HG02759 (cell line): ENCODE data around the gene CYTIP.
"Not testable (repeated sequence)": the region's sequence is repeated elsewhere in the genome, so short reads cannot be mapped to it uniquely, and the experiment has no call there.

Experiments
- ATAC-seq: cut with Tn5 transposase; IDR thresholded peaks from one replicate; pipeline ENCODE4 v1.9.1; 2021; ENCODE audit warnings: mild to moderate bottlenecking, moderate library complexity; ENCODE audit not compliant: unreplicated experiment

The CYTIP gene

GRCh38 chr2:157427003-157427921 is 16.6 kb downstream of the CYTIP start:
- ATAC-seq: no peak

GRCh38 chr2:157426477-157426994 is 17.4 kb downstream of the CYTIP start:
- no peak for ATAC-seq

DNA sequence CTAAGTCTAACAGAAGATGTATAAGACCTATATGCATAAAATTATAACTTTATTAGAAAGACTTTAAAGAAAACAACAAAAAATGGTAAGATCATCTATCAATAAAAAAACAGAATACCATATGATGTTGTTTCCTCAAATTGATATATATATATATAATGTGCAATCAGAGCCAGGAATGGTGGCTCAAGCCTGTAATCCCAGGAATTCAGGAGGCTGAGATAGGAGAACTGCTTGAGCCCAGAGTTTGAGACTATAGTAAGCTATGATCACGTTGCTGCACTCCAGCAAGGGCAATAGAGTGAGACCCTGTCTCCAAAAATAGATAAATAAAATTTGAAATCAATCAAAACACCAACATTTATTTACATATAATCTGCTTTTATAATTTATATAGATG is 19.5 kb downstream of the CYTIP start:
- ATAC-seq: no peak

GRCh38 chr2:157421964-157422363 is 21.9 kb downstream of the CYTIP start:
- no peak for ATAC-seq

DNA sequence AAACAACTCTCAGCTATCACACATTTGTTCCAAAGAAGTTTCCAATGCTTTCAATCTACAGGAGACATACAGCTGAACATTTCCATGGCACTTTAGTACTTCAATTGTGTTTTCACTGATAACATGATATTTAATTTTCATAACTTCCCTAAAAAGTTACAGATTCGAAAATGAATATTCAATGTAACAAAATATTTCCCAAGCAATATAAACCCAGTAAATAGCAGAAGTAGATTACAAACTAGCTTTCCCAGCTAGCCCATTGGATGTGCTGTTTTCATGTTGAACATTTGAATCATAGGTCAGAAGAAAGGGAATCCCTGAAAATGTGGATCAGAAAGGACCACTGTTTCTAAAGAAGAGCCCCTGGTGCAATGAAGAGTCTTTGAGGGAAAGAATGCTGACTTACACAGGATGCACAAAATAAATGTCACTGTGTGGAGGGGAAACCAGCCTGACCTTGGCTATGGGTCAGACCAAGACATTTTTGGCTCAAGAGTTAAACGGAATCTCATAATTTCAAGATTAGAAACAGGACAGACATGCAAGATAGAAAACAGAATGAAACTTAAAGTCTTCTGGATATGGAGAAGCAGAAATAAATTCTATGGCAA is 22.5 kb downstream of the CYTIP start:
- no peak for ATAC-seq

DNA sequence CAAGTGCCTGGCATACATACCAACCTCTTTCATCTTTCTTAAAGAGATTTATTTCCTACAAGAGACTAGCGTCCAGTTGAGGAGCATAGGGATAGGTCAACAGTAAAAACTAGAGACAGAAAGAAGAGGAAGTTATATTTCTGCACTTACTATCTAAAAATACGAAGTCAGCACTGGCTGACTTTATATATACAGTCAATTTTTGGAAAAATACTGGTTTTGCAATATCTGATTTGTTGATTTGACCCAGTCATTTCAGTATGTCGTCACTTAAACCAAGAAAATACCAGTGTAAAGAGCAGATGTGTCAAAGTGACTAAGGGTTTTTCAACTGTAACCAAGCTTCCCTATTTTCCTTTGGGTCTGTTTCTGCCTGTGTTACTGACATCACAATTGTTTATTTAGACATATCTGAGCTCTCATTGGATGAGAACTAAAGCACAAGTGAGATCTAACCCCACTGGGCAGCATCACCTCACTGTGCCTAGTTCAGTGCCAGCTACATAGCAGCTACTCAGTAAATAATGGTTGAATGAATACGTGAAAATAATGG is 23.0 kb downstream of the CYTIP start:
- ATAC-seq: peak; percentile 72

GRCh38 chr2:157419031-157419575 is 24.8 kb downstream of the CYTIP start:
- no peak for ATAC-seq

- ATAC-seq: no peak
Measured at GRCh38 chr2:157418239-157418641, 25.6 kb downstream of the CYTIP start.

DNA sequence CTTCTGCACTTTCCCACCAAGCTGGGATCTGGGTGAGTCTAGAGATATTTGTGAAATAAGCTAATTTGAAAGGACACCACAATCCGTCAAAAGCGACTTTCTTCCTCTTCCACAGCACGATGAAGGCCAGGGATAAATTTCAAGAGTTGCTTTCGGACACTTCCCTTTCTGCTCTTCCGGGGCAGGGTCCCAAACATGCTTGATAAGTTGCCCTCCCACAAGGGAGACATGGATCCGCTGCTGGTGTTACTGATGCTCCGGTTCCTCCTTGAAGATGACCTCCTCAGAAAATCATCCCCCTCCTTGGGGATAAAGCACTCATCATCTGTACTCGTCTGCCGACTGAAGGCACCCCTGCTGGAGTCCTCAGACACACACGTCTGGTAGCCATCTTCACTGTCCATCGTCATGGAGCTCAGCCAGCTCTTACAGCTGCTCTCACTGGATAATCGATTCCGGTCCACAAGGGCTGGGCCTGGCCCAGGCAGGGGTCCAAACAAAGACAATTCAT is 28.2 kb downstream of the CYTIP start:
- ATAC-seq: no peak

DNA sequence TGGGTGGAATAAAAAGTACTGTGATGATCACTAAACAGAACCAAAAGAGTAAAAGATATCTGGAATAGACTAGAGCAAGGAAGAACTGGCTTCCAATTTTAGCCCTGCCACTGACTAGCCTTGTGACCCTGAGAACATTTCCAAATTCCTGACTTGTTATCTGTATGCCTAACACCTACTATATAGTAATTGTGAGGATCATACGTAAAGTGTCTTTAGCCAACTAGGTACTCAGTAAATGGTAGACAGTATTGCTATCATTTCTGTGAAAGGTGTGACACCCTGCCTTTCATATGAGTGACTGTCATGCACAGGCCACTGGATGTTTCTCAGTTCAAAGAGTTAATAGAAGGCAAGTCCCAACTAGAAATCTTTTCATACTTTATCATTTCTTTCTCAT is 29.8 kb downstream of the CYTIP start:
- peak; percentile 16 for ATAC-seq

DNA sequence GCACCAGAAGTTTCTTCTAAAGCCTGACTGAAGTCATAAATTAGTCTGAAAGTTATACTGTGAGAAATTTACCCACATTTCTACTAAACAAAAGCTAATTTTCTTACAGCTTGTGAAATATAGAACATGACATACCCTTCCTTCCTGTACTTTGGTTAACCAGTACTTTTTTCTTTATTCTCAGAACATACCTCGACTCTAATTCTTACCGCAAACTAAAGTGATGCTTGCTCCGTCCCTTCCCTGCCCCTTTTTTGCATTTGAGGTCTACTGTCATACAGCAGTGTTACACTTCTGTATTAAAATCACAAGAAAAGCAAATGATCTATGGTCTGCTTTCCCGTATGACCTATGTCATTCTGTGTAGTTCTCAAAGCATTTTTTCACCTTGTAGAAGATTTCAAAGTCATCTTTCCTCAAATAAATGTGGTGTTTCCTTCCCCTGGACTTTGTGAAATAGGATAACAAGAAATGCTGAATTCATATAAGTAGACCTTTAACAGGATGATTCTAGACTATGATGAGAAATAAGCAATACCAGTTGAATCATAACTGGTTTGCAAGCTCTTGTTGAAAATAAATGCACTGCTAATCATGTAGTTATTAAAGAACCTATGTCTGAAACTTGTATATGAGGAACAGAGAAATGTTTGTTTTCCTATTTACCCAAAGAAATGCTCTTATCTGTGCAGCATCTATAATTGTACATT is 30.4 kb downstream of the CYTIP start:
- peak; percentile 88 for ATAC-seq

GRCh38 chr2:157411624-157412336 is 32.1 kb downstream of the CYTIP start:
- no peak for ATAC-seq

DNA sequence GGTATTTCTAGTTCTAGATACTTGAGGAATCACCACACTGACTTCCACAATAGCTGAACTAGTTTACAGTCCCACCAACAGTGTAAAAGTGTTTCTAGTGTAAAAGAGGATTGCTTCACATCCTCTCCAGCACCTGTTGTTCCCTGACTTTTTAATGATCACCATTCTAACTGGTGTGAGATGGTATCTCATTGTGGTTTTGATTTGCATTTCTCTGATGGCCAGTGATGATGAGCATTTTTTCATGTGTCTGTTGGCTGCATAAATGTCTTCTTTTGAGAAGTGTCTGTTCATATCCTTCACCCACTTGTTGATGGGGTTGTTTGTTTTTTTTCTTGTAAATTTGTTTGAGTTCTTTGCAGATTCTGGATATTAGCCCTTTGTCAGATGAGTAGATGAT is 38.5 kb downstream of the CYTIP start:
- not testable (repeated sequence) for ATAC-seq

- ATAC-seq: peak; percentile 98
Measured at GRCh38 chr2:157404363-157404762, 39.5 kb downstream of the CYTIP start.

GRCh38 chr2:157402801-157403485 is 40.9 kb downstream of the CYTIP start:
- not testable (repeated sequence) for ATAC-seq

GRCh38 chr2:157395811-157396210 is 48.1 kb downstream of the CYTIP start:
- ATAC-seq: no peak

GRCh38 chr2:157394928-157395327 is 49.0 kb downstream of the CYTIP start:
- no peak for ATAC-seq

DNA sequence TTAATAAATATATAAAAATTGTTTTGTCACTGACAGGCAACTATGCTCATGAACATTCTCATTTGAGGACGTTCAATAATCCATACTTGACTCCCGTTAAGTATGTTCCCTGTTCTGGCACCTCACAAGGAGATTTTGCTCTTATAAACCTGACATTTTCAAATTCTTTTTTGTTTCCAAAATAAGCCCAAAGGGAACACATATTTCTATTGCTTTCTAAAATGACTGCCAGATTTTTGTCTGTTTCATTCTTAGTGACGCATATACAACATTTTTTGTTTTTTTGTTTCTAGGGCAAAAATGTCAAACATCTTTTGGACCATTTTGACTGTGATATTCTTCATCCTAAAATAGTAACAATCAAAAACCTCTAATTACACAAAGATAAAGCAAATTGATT is 50.5 kb downstream of the CYTIP start:
- ATAC-seq: no peak

DNA sequence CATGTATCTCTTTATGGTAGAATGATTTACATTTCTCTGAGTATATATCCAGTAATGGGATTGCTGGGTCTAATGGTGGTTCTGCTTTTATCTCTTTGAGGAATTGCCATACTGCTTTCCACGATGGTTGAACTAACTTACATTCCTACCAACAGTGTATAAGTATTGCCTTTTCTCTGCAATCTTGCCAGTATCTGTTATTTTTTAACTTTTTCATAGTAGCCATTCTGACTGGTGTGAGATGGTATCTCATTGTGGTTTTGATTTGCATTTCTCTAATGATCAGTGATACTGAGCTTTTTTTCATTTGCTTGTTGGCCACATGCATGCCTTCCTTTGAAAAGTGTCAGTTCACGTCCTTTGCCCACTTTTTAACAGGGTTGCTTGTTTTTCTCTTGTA is 55.1 kb downstream of the CYTIP start:
- ATAC-seq: no peak
